ENCODE measurements around the gene NAA80. TPM values are rescaled to one million over a fixed set of nuclear protein-coding genes. Genes with fewer than 3 reads are reported as not detected.
A peak's percentile ranks its signal among the peaks of the same experiment; 100 is the strongest.

Gene NAA80
- total and polyA plus RNA-seq, 2 of the 13 experiments (the other 11 are each of a cell fraction or from before 2014, with no cell fraction given), result 3.4 to 8.7 TPM

DNA sequence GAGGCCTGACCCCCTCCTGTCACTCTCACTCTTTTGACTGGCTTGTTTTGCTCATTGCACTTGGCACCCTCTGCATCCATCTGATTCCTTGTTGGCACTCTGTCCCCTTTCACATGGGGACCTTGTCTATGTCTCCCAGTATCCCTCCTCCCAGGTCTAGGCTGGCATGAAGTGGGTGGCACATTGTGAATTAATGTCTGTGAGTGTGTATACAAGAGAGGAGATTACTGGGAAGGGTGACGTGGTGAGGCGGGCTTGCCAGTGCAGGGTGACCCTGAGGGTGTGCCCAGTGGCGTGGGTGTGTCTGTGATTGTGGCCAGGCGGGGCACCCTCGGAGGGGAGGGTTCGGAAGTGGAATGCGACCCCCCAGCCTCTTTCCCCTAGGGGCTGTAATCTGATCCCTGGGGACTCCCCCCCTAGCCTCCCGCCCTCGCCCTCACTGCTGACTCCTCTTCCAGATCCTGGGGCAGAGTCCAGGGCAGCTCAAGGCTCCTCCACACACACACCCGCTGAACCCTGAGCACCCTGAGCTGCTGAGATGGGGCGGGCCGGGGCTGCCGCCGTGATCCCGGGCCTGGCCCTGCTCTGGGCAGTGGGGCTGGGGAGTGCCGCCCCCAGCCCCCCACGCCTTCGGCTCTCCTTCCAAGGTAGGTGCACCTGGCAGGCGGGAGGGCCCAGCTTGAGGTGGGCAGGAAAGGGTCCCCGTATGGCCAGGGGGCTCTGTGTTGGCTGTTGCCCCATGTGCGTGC lies 30.3 kb downstream of the NAA80 start, which contains the start of gene SEMA3B (continued):
- TF ChIP-seq, protein P1, sequence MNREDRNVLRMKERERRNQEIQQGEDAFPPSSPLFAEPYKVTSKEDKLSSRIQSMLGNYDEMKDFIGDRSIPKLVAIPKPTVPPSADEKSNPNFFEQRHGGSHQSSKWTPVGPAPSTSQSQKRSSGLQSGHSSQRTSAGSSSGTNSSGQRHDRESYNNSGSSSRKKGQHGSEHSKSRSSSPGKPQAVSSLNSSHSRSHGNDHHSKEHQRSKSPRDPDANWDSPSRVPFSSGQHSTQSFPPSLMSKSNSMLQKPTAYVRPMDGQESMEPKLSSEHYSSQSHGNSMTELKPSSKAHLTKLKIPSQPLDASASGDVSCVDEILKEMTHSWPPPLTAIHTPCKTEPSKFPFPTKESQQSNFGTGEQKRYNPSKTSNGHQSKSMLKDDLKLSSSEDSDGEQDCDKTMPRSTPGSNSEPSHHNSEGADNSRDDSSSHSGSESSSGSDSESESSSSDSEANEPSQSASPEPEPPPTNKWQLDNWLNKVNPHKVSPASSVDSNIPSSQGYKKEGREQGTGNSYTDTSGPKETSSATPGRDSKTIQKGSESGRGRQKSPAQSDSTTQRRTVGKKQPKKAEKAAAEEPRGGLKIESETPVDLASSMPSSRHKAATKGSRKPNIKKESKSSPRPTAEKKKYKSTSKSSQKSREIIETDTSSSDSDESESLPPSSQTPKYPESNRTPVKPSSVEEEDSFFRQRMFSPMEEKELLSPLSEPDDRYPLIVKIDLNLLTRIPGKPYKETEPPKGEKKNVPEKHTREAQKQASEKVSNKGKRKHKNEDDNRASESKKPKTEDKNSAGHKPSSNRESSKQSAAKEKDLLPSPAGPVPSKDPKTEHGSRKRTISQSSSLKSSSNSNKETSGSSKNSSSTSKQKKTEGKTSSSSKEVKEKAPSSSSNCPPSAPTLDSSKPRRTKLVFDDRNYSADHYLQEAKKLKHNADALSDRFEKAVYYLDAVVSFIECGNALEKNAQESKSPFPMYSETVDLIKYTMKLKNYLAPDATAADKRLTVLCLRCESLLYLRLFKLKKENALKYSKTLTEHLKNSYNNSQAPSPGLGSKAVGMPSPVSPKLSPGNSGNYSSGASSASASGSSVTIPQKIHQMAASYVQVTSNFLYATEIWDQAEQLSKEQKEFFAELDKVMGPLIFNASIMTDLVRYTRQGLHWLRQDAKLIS (CRISPR knock-in tag; IDR thresholded peaks at IDR 0.05), result no peak
- TF ChIP-seq MXI1 (IDR thresholded peaks at IDR 0.05; ENCODE audit: borderline replicate concordance, low read depth, low read length), result no peak; the same call in 2 of the 3 replicates
- TF ChIP-seq, protein P2, sequence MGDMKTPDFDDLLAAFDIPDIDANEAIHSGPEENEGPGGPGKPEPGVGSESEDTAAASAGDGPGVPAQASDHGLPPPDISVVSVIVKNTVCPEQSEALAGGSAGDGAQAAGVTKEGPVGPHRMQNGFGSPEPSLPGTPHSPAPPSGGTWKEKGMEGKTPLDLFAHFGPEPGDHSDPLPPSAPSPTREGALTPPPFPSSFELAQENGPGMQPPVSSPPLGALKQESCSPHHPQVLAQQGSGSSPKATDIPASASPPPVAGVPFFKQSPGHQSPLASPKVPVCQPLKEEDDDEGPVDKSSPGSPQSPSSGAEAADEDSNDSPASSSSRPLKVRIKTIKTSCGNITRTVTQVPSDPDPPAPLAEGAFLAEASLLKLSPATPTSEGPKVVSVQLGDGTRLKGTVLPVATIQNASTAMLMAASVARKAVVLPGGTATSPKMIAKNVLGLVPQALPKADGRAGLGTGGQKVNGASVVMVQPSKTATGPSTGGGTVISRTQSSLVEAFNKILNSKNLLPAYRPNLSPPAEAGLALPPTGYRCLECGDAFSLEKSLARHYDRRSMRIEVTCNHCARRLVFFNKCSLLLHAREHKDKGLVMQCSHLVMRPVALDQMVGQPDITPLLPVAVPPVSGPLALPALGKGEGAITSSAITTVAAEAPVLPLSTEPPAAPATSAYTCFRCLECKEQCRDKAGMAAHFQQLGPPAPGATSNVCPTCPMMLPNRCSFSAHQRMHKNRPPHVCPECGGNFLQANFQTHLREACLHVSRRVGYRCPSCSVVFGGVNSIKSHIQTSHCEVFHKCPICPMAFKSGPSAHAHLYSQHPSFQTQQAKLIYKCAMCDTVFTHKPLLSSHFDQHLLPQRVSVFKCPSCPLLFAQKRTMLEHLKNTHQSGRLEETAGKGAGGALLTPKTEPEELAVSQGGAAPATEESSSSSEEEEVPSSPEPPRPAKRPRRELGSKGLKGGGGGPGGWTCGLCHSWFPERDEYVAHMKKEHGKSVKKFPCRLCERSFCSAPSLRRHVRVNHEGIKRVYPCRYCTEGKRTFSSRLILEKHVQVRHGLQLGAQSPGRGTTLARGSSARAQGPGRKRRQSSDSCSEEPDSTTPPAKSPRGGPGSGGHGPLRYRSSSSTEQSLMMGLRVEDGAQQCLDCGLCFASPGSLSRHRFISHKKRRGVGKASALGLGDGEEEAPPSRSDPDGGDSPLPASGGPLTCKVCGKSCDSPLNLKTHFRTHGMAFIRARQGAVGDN (CRISPR knock-in tag; IDR thresholded peaks at IDR 0.05), result peak; percentile 65
- TF ChIP-seq, protein P3, sequence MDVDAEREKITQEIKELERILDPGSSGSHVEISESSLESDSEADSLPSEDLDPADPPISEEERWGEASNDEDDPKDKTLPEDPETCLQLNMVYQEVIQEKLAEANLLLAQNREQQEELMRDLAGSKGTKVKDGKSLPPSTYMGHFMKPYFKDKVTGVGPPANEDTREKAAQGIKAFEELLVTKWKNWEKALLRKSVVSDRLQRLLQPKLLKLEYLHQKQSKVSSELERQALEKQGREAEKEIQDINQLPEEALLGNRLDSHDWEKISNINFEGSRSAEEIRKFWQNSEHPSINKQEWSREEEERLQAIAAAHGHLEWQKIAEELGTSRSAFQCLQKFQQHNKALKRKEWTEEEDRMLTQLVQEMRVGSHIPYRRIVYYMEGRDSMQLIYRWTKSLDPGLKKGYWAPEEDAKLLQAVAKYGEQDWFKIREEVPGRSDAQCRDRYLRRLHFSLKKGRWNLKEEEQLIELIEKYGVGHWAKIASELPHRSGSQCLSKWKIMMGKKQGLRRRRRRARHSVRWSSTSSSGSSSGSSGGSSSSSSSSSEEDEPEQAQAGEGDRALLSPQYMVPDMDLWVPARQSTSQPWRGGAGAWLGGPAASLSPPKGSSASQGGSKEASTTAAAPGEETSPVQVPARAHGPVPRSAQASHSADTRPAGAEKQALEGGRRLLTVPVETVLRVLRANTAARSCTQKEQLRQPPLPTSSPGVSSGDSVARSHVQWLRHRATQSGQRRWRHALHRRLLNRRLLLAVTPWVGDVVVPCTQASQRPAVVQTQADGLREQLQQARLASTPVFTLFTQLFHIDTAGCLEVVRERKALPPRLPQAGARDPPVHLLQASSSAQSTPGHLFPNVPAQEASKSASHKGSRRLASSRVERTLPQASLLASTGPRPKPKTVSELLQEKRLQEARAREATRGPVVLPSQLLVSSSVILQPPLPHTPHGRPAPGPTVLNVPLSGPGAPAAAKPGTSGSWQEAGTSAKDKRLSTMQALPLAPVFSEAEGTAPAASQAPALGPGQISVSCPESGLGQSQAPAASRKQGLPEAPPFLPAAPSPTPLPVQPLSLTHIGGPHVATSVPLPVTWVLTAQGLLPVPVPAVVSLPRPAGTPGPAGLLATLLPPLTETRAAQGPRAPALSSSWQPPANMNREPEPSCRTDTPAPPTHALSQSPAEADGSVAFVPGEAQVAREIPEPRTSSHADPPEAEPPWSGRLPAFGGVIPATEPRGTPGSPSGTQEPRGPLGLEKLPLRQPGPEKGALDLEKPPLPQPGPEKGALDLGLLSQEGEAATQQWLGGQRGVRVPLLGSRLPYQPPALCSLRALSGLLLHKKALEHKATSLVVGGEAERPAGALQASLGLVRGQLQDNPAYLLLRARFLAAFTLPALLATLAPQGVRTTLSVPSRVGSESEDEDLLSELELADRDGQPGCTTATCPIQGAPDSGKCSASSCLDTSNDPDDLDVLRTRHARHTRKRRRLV (CRISPR knock-in tag; IDR thresholded peaks at IDR 0.05), result 0 out of 2 replicates have a peak, but pooled peaks have one; percentile 60
- 0 out of 2 replicates have a peak, but pooled peaks have one; percentile 47 for TF ChIP-seq MAZ (IDR thresholded peaks at IDR 0.05; ENCODE audit: borderline replicate concordance, low read depth, low read length)
- peak; percentile 73 for TF ChIP-seq MAZ (CRISPR knock-in tag; IDR thresholded peaks at IDR 0.05; ENCODE audit: low read depth)
- TF ChIP-seq STAT5B (CRISPR knock-in tag; IDR thresholded peaks at IDR 0.05), result no peak
- TF ChIP-seq CERS6 (CRISPR knock-in tag; IDR thresholded peaks at IDR 0.05), result no peak
- 0 out of 2 replicates have a peak, but pooled peaks have one; percentile 20 for TF ChIP-seq REPIN1 (CRISPR knock-in tag; IDR thresholded peaks at IDR 0.05; ENCODE audit: borderline replicate concordance, low read depth)
- no peak; a peak in 1 of 4 replicates for TF ChIP-seq HMGXB4 (CRISPR knock-in tag; IDR thresholded peaks at IDR 0.05; ENCODE audit: borderline replicate concordance in 1 of 2, low read depth in 1 of 2)
